K562 (cell line): Measurements from ENCODE around the gene RSAD1. TPM values are rescaled to one million over a fixed set of nuclear protein-coding genes. Genes with fewer than 3 reads are reported as not detected.
A peak's percentile ranks its signal among the peaks of the same experiment; 100 is the strongest.

Experiments
- ASH1L ChIP-seq: fragments of 450-650 bp; IDR thresholded peaks from 2 replicates; pipeline ENCODE4 v1.6.1; 2018; ENCODE audit warnings: borderline replicate concordance, mild to moderate bottlenecking, low read depth; ENCODE audit not compliant: partially characterized antibody
- BHLHE40 ChIP-seq: IDR thresholded peaks from 2 replicates; pipeline ENCODE4 v1.6.1; 2011; ENCODE audit warnings: low read length, improper control_type of control experiment
- FUS ChIP-seq: fragments of 200-400 bp; formaldehyde crosslinking; optimal IDR thresholded peaks from 2 replicates; pipeline ENCODE3; 2017; ENCODE audit warnings: low read depth, low read length
- HDAC6 ChIP-seq: IDR thresholded peaks from 2 replicates; pipeline ENCODE4 v1.6.1; 2012; ENCODE audit warnings: low read depth, mild to moderate bottlenecking, control low read depth, inconsistent platforms, low read length, moderate library complexity
- KDM2B ChIP-seq: fragments of 250-450 bp; sonication (Bioruptor Pico); IDR thresholded peaks from 2 replicates; pipeline ENCODE4 v1.8.0; 2021; ENCODE audit warnings: mild to moderate bottlenecking, moderate library complexity
- NCOA2 ChIP-seq, 2 experiments: fragments of 450-650 bp; IDR thresholded peaks; 2 replicates each; pipeline ENCODE4 v1.6.1; 2018; ENCODE audit warnings: mild to moderate bottlenecking in 2 of 2, moderate library complexity in 1 of 2; ENCODE audit not compliant: partially characterized antibody in 2 of 2
- NR2C2 ChIP-seq, 2 experiments: fragments of 200-800 bp in 1 of 2; sonication (Bioruptor generic) in 1 of 2; sonication (generic) in 1 of 2; formaldehyde crosslinking in 1 of 2; IDR thresholded peaks; 2 replicates each; pipeline versions ENCODE4 v1.6.1 to v1.8.0; 2016 to 2022; ENCODE audit warnings: mild to moderate bottlenecking in 1 of 2, missing compliant biosample characterization in 1 of 2, missing genetic modification characterization in 1 of 2, missing genetic modification reagents in 1 of 2
- POLR2A ChIP-seq: fragments of 450-650 bp; conservative IDR thresholded peaks from 2 replicates; pipeline ENCODE4 v1.6.1; 2016
- POLR2H ChIP-seq: IDR thresholded peaks from 2 replicates; pipeline ENCODE4 v1.6.1; 2016; ENCODE audit warnings: missing genetic modification characterization, low read depth, mild to moderate bottlenecking, control low read depth, missing compliant biosample characterization, moderate library complexity
- SMARCA4 ChIP-seq: fragments of 450-650 bp; IDR thresholded peaks from 2 replicates; pipeline ENCODE4 v1.6.1; 2016
- TAF15 ChIP-seq: fragments of 200-400 bp; formaldehyde crosslinking; IDR thresholded peaks from 2 replicates; pipeline ENCODE4 v1.6.1; 2017; ENCODE audit warnings: mild to moderate bottlenecking, low read depth, low read length, moderate library complexity
- XRCC4 ChIP-seq: IDR thresholded peaks from one replicate; pipeline ENCODE4 v1.6.1; 2011; ENCODE audit not compliant: insufficient read depth, insufficient read length; ENCODE audit errors: extremely low read depth
- ZNF165 ChIP-seq: fragments of 250-450 bp; sonication (Bioruptor Pico); IDR thresholded peaks from 2 replicates; pipeline ENCODE4 v1.4.0; 2020; ENCODE audit warnings: borderline replicate concordance
- ZNF324 ChIP-seq: fragments of 250-450 bp; sonication (Bioruptor Pico); IDR thresholded peaks from 2 replicates; pipeline ENCODE4 v1.4.0; 2020; ENCODE audit warnings: mild to moderate bottlenecking
- polyA plus RNA-seq, 8 experiments: library from polyadenylated mRNA; depleted of rRNA in 4 of 8; stranded (reverse) in 5 of 8; unstranded in 3 of 8; fragments of >200 nt; fragmentation: Nextera tagmentation in 2 of 8; fragmentation: Illumina TruSeq in 1 of 8; extraction: Ambion mirVana in 2 of 8; extraction: Trizol in 1 of 8; gene quantifications; 2 replicates each; pipeline versions ENCODE4 v1.2.1 to v1.2.3, GENCODE V29; 2011 to 2014; ENCODE audit warnings: inconsistent platforms in 1 of 8, missing spikeins in 1 of 8
- total RNA-seq, 7 experiments: library from RNA; depleted of rRNA in 6 of 7; stranded (reverse); fragments of >200 nt in 6 of 7; fragmentation: Illumina TruSeq in 2 of 7; extraction: Trizol in 2 of 7; gene quantifications; 2 replicates each; pipeline versions ENCODE4 v1.2.1 to v1.2.3, GENCODE V29; 2011 to 2021; ENCODE audit warnings: low replicate concordance in 1 of 7
- TF ChIP-seq, protein P1 (sequence below), 2 experiments: fragments of 450-650 bp in 1 of 2; IDR thresholded peaks; 2 replicates each; pipeline ENCODE4 v1.6.1; 2011 to 2017; ENCODE audit warnings: low read depth in 2 of 2, antibody characterized with exemption in 1 of 2, borderline replicate concordance in 1 of 2, low read length in 1 of 2, mild to moderate bottlenecking in 1 of 2, mixed read lengths in 1 of 2; ENCODE audit not compliant: control insufficient read depth in 1 of 2
- TF ChIP-seq, protein P2 (sequence below): fragments of 200-400 bp; formaldehyde crosslinking; IDR thresholded peaks from 2 replicates; pipeline ENCODE4 v1.6.1; 2017; ENCODE audit warnings: mild to moderate bottlenecking, low read depth, low read length, moderate library complexity
- TF ChIP-seq, protein P3 (sequence below): fragments of 250-450 bp; sonication (Bioruptor Pico); IDR thresholded peaks from 2 replicates; pipeline ENCODE4 v1.8.0; 2021; ENCODE audit warnings: mild to moderate bottlenecking, moderate library complexity
- TF ChIP-seq, protein P4 (sequence below): fragments of 450-650 bp; IDR thresholded peaks from 2 replicates; pipeline ENCODE4 v1.6.1; 2014; ENCODE audit warnings: low read depth, mild to moderate bottlenecking, moderate library complexity, borderline replicate concordance
- TF ChIP-seq, protein P5 (sequence below): fragments of 450-650 bp; conservative IDR thresholded peaks from 2 replicates; pipeline ENCODE4 v1.6.1; 2016; ENCODE audit warnings: missing genetic modification characterization, low read depth, mild to moderate bottlenecking, missing compliant biosample characterization, moderate library complexity

RSAD1 gene
- total and polyA plus RNA-seq, 9 of the 15 experiments (the other 6 are each of a cell fraction or from before 2014, with no cell fraction given), result 4.5 to 42.5 (median 26.8) TPM

DNA sequence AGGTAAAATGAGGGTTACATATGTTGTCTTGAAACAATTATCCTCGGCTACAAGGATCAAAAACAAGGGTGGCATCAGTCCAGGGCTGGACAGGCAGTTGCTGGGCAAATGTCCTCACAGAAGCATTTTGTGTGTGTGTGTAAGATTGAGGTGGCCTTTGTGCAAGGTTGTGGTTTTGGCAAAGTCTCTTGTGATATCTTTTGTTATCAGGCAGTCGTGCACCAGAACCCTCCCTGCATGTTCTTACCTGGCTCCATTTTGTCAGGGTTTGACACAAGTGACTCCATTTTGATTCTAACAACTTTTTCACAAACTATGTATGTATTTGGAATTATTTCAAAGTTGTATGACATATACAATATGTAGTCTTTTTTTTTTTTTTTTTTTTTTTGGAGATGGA is 30.0 kb upstream of the RSAD1 start (continued):
- TF ChIP-seq, protein P1, sequence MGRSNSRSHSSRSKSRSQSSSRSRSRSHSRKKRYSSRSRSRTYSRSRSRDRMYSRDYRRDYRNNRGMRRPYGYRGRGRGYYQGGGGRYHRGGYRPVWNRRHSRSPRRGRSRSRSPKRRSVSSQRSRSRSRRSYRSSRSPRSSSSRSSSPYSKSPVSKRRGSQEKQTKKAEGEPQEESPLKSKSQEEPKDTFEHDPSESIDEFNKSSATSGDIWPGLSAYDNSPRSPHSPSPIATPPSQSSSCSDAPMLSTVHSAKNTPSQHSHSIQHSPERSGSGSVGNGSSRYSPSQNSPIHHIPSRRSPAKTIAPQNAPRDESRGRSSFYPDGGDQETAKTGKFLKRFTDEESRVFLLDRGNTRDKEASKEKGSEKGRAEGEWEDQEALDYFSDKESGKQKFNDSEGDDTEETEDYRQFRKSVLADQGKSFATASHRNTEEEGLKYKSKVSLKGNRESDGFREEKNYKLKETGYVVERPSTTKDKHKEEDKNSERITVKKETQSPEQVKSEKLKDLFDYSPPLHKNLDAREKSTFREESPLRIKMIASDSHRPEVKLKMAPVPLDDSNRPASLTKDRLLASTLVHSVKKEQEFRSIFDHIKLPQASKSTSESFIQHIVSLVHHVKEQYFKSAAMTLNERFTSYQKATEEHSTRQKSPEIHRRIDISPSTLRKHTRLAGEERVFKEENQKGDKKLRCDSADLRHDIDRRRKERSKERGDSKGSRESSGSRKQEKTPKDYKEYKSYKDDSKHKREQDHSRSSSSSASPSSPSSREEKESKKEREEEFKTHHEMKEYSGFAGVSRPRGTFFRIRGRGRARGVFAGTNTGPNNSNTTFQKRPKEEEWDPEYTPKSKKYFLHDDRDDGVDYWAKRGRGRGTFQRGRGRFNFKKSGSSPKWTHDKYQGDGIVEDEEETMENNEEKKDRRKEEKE (IDR thresholded peaks at IDR 0.05; ENCODE audit: borderline replicate concordance in 1 of 2, control insufficient read depth in 1 of 2, low read depth in 2 of 2, low read length in 1 of 2), result no peak
- TF ChIP-seq, protein P2, sequence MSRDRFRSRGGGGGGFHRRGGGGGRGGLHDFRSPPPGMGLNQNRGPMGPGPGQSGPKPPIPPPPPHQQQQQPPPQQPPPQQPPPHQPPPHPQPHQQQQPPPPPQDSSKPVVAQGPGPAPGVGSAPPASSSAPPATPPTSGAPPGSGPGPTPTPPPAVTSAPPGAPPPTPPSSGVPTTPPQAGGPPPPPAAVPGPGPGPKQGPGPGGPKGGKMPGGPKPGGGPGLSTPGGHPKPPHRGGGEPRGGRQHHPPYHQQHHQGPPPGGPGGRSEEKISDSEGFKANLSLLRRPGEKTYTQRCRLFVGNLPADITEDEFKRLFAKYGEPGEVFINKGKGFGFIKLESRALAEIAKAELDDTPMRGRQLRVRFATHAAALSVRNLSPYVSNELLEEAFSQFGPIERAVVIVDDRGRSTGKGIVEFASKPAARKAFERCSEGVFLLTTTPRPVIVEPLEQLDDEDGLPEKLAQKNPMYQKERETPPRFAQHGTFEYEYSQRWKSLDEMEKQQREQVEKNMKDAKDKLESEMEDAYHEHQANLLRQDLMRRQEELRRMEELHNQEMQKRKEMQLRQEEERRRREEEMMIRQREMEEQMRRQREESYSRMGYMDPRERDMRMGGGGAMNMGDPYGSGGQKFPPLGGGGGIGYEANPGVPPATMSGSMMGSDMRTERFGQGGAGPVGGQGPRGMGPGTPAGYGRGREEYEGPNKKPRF, result no peak
- TF ChIP-seq TAF15, result no peak
- TF ChIP-seq ZNF165, result no peak
- no peak for TF ChIP-seq ZNF324 (CRISPR knock-in tag)
- TF ChIP-seq POLR2H, result no peak
- TF ChIP-seq, protein P3, sequence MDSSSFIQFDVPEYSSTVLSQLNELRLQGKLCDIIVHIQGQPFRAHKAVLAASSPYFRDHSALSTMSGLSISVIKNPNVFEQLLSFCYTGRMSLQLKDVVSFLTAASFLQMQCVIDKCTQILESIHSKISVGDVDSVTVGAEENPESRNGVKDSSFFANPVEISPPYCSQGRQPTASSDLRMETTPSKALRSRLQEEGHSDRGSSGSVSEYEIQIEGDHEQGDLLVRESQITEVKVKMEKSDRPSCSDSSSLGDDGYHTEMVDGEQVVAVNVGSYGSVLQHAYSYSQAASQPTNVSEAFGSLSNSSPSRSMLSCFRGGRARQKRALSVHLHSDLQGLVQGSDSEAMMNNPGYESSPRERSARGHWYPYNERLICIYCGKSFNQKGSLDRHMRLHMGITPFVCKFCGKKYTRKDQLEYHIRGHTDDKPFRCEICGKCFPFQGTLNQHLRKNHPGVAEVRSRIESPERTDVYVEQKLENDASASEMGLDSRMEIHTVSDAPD (CRISPR knock-in tag), result 0 out of 2 replicates have a peak, but pooled peaks have one; percentile 12
- no peak for TF ChIP-seq FUS
- TF ChIP-seq SMARCA4, result no peak
- TF ChIP-seq NCOA2 (IDR thresholded peaks at IDR 0.05; ENCODE audit: partially characterized antibody in 2 of 2), result no peak
- TF ChIP-seq ASH1L, result no peak
- no peak for TF ChIP-seq NR2C2 (CRISPR knock-in tag; IDR thresholded peaks at IDR 0.05)
- no peak for TF ChIP-seq NR2C2 (tag; IDR thresholded peaks at IDR 0.05)
- TF ChIP-seq XRCC4, result no peak
- no peak for TF ChIP-seq HDAC6
- TF ChIP-seq, protein P4, sequence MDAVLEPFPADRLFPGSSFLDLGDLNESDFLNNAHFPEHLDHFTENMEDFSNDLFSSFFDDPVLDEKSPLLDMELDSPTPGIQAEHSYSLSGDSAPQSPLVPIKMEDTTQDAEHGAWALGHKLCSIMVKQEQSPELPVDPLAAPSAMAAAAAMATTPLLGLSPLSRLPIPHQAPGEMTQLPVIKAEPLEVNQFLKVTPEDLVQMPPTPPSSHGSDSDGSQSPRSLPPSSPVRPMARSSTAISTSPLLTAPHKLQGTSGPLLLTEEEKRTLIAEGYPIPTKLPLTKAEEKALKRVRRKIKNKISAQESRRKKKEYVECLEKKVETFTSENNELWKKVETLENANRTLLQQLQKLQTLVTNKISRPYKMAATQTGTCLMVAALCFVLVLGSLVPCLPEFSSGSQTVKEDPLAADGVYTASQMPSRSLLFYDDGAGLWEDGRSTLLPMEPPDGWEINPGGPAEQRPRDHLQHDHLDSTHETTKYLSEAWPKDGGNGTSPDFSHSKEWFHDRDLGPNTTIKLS, result no peak
- TF ChIP-seq, protein P5, sequence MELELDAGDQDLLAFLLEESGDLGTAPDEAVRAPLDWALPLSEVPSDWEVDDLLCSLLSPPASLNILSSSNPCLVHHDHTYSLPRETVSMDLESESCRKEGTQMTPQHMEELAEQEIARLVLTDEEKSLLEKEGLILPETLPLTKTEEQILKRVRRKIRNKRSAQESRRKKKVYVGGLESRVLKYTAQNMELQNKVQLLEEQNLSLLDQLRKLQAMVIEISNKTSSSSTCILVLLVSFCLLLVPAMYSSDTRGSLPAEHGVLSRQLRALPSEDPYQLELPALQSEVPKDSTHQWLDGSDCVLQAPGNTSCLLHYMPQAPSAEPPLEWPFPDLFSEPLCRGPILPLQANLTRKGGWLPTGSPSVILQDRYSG, result peak; percentile 95
- no peak for TF ChIP-seq KDM2B (CRISPR knock-in tag)
- TF ChIP-seq POLR2A, result no peak
- no peak for TF ChIP-seq BHLHE40
